Ammon's horn (tissue), 1 donor: ENCODE measurements around the gene ADARB1.

Experiments
- DNase-seq: peaks from one replicate; pipeline ENCODE4 v3.0.0-alpha.2; 2016; ENCODE audit warnings: low spot score

Gene ADARB1

DNA sequence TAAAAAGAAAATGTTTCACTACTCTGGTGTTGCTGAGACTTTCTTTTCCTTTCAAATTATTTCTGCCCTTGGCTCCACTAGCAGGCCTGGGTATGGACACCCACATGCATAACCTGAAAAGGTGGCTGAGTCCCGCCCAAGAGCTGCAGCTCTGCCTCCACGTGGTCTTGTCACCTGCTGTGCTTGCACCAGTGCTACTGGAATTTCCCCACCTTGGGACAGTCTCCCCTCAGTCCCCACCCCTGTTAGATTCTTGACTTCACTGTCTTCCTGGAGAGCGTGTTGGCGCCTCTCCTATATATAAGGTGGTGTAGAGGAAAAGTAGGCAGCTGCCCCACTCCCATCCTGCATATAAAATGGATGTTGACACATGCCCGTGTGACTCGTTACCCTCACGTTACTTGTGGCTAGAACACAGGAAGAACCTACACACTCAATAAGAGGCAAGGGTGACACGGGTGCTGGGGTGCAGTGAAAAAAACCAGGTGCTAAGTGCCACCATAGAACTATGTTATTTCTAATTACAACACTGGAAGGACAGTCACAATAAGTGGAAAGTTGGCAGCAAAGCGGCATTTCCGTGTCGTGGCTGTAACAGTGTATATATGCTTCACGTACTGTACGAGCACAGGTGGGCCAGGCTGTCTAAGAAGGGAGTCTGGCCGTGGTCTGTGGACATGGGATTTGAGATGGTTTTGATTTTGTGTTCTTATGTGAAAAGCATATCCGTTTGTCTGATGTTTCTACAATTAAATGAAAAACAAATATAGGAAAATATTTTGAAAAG lies 152.4 kb downstream of the ADARB1 start:
- DNase-seq: no peak

DNA sequence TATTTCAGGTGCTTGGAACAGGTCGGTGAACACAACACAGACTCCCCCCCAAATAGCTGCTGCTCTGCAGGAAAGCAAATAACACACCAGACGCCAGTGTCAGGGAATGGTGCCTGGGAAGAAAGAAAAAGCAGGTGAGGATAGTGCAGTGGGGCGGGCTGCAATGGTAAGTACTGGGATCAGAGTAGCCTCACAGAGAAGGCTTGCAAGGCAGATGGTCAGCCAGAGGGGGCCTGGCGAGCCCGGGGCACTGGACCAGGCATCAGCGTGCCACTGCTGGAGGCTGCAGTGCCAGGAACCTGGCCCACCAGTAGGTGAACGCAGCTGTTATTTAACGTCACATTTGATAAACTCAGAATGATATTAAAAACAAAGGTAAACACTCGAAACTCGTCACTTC lies 153.4 kb downstream of the ADARB1 start:
- DNase-seq: no peak

DNA sequence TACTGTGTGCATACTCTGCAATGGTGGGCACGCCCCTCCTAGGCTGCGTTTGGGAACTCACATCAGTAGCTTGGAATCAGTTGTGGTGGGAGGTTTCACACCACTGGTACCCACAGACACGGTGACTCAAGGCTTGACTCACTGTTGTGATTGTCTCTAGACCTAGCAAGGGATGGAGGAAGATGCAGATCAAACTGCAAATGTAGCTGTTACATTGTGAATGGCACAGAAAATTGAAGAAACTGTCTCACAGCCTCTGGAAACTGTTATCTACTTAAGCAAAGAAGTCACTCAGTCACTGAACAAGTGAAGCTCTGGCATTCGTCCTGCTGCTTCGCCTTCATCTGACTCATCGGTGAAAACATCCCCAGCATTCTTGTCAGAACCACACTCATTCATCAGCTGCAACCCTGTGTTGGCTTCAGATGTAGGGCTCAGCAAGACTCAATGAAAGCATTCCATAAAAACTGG lies 153.8 kb downstream of the ADARB1 start:
- peak; percentile 75 for DNase-seq

DNA sequence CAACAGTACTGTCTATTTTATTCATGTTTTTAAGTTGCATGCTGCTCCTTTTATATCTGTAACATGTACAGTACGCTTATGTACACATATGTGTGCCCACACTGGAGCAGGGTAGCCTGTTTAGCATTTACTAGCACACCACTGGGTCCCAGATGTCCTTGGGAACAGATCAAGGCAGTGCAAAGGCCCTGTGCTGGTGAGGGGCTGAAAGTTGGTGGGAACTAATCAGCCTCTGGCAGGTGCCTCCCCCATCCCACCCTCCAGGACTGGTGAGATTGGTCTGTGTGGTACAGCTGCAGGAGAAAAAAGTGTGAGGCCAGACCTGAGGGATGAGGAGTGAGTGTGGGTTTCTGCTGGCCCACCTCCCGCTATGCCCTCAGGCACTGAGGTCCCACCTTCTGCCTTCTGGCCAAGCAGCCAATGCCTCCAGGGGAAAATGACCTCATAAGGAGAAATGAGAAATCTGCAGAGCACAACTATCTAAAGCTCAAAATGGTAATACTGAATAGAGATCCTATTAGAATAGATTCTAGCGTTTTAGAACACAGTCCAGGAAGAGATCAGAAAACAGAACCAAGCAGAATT lies 154.4 kb downstream of the ADARB1 start:
- DNase-seq: no peak

DNA sequence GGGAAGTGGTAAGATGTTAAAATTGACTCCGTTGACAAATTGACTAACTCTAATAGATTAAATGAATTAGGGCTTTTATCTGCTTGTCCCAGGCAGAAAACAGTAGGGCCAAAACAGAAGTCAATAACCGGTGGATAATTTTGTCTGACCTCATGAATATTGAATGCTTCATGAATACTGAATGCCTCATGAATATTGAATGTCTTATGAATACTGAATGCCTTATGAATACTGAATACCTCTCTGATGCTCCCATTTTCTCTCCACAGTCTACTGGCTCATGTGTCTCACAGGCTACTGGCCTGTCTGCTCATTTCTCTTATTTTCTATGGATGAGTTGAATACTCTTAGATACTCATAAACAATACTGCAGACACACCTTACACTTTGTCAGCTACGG lies 157.3 kb downstream of the ADARB1 start:
- no peak for DNase-seq

DNA sequence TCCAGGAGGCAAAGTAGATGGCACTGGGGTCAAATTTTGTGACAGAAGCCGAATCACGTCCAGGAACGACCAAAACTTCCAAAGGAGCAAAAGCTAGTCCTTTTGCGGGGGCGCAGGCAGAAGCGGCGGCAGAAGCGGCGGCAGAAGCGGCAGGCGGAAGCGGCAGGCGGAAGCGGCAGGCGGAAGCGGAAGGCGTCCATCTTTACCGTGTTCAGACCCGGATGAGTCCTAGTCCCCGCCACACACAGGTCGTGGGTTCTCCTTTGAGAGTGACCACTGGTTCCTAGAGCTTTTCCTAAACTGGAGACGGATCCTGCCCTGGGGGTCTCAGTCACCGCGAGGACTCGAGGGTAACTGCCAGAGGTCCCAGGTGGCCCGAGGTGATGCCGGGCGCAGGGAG lies 159.7 kb downstream of the ADARB1 start:
- DNase-seq: no peak

DNA sequence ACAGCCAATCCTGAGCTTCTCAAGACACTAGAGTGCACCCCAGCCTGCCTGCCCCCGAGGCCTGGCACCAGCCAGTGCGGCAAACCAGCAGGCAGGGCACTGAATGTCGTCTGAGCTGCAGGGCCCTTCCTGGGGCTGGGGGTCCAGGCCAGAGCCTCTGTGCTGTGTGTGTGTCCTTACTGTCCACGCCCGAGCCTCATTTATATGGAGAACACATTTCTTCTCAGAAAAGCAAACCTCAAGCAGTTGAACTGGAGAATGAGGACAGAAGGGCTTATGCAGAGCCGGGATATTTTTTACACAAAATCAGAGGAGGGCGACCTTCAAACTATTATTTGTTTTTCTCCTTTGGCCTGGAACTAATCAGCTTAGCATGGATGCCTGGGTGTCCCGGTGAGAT lies 160.6 kb downstream of the ADARB1 start:
- no peak for DNase-seq

DNA sequence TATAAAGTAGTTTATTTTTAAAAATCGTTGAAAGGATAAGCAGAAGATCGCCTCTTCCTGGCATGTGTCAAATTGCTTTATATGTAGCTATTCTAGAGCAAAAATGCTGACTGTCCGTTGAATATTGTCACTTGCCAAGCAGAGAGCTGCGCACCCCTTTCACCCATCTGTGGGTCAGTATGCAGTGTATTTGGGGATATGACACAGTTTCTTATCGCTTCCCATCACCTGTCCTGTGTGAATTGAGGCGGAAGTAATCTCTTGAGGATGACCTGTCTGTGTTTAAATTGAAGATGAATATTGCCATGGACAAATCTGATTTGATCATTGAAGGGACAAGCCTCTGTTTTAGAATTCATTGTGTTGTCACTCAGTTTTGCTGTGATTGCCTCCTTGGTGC lies 161.1 kb downstream of the ADARB1 start:
- DNase-seq: no peak

DNA sequence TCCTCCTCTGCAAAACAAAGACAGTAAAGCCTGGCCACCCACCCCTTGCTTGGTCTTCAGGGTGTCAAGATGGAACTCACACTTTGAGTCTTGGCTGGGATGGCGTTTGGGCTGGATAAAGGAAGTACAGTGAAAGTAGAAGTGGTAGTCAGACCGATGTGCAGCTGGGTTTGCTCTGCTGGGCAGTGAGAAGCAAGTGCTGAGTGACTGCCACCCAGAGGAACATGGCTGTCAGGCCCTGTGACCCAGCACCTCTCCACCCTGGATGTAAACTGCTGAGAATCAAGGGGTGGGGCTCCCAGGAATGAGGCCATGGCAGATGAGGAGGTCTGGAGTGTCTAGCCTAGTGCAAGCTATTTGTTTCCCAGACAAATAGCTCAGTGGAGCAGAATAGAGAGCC lies 162.1 kb downstream of the ADARB1 start:
- no peak for DNase-seq

DNA sequence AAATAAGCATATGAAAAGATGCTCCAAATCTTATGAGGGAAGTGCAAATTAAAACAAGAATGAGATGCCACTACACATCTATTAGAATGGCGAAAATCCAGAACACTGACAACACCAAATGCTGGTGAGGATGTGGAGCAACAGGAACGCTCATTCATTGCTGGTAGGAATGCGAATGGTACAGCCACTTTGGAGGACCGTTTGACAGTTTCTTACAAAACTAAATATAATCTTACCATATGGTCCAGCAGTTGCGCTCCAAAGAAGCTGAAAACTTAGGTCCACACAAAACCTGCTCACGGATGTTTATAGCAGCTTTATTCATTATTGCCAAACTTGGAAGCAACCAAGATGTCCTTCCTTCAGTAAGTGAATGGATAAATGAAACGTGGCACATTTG lies 163.0 kb downstream of the ADARB1 start:
- no peak for DNase-seq

DNA sequence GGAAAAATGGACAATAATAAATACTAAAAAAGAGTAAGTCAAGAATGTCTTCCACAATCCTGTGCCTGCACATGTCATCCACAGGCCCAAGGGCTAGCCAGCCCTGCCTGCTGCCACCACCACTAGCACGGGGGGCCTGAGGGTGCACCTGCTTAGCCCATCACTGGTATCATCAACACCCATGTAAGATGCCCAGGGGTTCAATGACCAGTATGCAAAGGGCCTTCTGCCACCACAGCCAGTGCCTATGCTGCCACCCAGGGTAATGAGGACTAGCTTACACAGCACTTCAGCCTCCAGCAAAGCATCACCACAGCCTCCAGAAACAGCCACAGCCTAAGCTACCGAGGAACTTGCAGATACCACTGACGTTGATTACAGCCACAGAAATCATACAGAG lies 167.0 kb downstream of the ADARB1 start:
- DNase-seq: no peak

DNA sequence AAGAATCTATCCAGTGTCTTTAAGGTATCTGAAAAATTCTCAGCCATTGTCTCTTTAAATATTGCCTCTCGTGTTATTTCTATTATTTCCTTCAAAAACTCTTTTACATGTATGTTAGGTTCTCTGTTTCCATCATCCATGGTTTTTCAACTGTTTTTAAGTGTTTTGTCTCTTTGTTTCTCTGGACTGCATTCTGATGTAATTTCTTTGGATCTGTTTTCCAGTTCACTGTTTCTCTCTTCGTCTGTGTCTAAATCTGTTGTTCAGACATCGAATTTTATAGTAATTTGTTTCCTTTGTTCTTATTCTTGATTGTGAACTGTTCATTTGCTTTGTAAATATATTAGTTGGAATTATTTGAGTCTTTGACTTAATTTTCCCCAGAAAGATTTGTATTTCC lies 169.2 kb downstream of the ADARB1 start:
- DNase-seq: no peak

DNA sequence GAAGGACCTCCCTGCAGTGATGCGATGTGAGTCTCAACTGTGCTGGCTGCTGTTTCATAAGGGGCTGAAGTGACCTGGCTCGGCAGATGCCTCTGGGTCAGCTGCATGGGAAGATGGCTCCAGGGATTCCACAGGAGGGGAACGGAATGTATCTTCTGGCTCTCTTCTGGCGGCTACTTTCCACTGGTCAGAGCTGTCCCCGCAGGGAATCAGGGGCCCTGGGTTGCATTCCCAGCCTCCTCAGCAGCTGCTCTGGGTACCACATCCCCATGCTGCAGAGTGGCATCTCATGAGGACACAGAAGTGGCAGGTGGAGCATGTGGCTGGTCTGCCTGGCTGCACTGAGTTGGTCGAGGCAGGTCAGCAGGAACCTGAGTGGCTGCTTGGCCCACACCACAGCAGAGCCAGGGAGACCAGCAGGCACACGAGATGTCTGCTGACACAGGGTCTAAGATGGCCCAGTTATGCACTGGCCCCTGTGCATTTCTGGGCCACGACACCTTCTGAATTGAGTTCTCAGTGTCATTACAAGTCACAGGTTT lies 170.5 kb downstream of the ADARB1 start:
- DNase-seq: no peak

DNA sequence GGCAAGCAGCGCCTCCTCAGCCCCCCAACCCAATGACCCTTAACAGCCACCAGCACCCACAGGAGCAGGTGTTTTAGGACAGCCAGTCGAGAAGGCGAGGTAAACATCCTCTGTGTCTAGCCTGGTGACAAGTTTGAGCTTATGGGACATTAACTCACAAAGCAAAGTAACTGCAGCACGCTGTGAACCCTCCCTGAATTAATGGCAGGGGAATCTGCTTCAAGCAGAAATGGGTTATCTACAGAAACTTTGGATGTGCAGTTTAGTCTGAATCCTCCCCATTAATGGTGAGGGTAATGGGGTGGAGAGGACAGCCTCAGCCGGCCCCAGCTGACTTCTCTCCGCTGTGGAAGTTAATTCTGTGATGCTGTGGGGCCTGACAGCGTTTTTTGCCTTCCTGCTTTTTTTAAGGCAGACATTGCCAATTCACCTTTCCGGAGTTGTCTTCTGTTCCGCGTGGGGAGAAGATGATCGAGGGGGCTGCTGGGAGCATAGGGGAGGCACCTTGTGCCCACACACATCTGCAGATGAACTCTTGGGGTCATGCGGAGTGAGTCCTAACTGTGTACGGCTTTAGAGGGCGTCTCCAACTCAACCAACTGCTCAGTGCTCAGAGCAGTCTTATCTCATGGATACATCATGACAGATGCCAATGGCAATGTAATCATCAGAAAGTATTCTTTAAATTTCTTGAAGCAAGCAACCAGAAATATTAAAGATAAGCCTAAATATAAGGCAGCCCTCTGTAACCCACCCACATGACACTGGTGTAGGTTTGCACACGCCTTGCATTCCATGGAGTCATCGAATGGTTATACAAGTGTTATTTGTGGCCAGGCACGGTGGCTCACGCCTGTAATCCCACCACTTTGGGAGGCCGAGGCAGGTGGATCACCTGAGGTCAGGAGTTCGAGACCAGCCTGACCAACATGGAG lies 172.3 kb downstream of the ADARB1 start:
- peak; percentile 0 for DNase-seq

DNA sequence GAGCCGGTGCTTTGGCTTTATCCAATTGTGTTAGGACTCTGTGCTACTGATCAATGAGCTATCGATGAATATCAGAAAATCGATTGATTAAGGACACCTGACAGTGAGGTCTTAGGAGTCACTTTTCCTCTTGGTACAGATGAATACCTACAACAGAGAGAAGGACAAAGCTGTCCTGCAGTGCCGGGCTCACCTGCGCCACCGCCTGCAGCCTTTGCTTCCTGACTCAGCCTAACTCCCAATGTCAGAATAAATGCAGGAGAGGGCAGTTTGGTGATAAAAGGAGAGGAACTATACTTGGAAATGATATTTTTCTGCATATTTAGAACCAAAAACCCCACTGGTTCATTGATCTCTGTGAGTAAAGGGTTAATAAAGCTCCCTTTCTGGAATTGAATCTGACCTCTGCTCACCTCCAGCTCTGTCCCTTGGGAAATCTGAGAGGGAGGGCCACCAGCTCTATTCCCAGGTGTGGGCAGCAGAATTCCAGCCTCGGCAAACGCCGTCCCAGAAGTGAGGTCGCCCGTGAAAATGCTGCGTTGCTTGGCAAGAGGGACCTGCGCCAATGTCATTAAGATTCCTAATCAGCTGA lies 174.0 kb downstream of the ADARB1 start:
- DNase-seq: no peak

DNA sequence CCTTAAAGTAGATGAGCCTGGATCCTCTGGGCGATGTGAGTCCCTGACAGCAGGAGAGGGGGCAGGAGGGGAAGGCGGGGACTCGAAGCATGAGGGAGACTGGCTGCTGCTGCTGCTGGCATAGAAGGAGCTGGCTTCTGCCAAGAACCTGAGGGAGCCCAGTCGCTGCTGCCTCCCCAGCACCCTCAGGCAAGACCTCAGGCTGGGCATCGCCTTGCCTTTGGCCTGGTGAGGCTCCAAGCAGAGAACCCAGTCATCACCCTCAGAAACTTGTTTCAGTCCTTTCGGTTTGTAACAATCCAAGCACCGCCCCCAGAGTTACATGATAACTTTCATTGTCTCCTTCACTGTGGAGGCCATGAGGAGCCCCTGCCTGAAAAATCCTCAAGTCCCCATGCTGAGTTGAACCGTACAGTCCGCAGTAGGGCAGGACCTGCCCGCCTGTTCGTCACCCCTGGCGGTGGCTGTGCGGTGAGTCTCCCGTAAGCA lies 174.6 kb downstream of the ADARB1 start:
- peak; percentile 66 for DNase-seq

DNA sequence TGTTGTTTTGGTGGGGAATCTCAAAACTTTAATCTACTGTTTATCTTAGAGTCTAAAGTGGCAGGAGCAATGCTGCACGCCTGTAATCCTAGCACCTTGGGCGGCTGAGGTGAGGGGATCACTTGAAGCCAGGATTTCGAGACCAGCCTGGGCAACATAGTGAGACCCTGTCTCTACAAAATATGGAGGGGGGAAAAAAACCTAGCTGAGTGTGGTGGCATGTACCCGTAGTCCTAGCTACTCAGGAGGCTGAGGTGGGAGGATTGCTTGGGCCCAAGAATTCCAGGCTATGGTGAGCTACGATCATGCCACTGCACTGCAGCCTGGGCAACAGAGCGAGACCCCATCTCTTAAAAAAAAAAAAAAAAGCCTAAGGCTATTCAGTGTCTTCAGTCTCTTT lies 175.2 kb downstream of the ADARB1 start:
- DNase-seq: no peak

DNA sequence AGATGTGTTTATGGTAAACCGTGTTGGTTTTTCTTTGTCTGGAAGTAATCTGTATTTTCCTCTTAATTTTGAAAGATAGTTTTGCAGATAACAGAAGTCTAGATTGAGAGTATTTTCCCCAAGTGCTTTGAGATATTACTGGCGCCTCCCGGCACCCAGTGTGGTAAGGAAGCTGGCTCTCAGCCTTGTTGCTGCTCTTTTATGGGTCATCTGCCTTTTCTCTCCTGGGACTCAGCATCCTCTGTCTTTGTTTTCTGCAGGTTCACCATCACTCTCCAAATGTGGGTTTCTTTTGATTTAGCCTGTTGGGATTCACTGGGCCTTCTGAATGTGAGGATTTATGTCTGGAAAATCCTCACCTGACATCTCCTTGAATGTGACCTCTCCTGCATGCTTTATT lies 175.9 kb downstream of the ADARB1 start:
- DNase-seq: no peak

DNA sequence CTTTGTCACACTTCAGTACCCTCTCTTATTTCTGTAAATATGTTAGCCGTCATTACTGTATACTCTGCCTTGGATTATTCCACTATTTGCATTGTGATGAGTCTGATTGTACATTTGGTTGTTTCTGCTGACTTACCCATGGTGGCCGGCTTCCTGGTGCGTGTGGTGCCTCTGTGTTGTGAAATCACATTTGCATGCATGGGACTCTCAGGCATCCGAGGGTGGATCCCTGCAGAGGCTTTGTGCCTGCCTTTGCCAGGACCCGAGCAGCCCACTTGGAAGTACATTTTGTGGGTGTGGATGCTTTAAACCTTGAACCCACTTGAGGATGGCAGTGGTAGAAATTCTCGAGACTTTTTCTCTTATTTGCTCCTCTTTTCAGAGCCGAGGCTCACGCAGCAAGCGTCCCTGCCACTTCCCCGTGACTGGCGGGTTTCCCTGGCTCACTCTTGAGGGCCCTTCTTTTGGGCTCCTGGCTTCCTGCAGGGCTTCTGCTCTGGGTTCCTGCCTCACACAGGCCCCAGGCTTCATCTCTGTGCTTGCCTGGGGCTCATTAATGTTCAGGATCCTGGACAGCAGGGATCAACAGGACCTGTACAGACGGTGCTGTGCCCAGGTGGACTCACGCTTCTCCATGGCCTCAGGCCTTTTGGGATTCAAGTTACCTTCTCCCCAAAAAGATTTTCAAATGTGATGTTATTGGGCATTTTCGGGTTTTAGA lies 176.7 kb downstream of the ADARB1 start:
- no peak for DNase-seq

DNA sequence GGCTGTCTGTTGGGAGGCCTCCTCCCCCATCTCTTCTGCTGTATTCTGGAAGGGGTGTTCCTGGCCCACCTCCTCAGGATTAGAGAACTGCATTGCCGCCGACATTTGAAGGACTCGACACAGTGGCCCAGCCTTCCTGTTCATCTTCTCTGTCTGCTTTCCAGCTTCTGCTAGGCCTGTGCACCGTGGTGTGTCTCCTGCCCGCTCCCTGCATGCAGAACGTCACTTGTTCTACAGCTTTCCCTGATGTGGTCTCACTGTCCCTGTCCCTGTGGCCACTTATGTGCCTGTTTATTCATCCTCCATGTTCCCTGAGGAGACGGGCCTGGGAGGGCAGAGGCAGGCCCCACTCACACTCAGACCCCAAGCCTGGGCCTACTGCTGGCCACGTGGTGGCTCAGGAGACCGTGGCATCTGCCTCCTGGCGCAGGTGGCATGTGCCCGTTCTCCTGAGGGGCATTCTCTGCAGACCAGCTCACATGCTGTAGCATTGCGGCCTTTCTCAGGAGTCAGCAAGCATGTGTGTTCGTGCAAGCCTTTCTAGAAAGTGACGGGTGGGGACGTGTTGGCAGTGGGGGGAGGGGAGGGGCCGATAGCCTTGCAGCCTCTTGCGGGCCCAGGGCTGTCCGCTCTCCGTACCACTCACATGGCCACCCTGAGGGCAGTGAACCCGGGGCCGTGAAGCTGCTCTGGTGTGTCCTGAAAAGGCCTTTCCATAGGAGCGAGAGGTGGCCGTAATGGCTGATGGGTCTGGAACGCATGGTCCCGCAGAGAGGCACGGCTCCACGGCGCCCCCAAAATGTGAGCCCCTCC lies 177.5 kb downstream of the ADARB1 start:
- no peak for DNase-seq
